Endodermal cell (in vitro differentiated cells): ENCODE results near the gene CELF4. TPM values are rescaled to one million over a fixed set of nuclear protein-coding genes. Genes with fewer than 3 reads are reported as not detected.

Source experiments
- DNase-seq: peaks from one replicate; pipeline ENCODE4 v3.0.0-alpha.2; 2017
- H3K27ac ChIP-seq: 2 replicates; pipeline ENCODE4 v1.5.1; 2013; ENCODE audit warnings: mild to moderate bottlenecking, low read depth, low read length, moderate library complexity
- H3K27me3 ChIP-seq: 2 replicates; pipeline ENCODE4 v1.6.1; 2013; ENCODE audit warnings: mild to moderate bottlenecking, low read length, moderate library complexity; ENCODE audit not compliant: insufficient read depth, control insufficient read depth, poor library complexity, severe bottlenecking
- H3K36me3 ChIP-seq: 2 replicates; pipeline ENCODE4 v1.7.0; 2013; ENCODE audit warnings: mild to moderate bottlenecking, low read length, moderate library complexity; ENCODE audit not compliant: control insufficient read depth, insufficient read depth
- H3K4me1 ChIP-seq: one replicate; pipeline ENCODE4 v1.7.0; 2013; ENCODE audit warnings: low read length; ENCODE audit not compliant: control insufficient read depth, insufficient read depth
- H3K4me3 ChIP-seq: 2 replicates; pipeline ENCODE4 v1.5.1; 2013; ENCODE audit warnings: mild to moderate bottlenecking, low read length, moderate library complexity
- H3K9ac ChIP-seq: 2 replicates; pipeline ENCODE4 v1.6.1; 2013; ENCODE audit warnings: mild to moderate bottlenecking, low read length, moderate library complexity; ENCODE audit not compliant: poor library complexity, severe bottlenecking; ENCODE audit errors: extremely low read depth
- H3K9me3 ChIP-seq: 2 replicates; pipeline ENCODE4 v1.6.1; 2013; ENCODE audit warnings: mild to moderate bottlenecking, low read length, moderate library complexity; ENCODE audit not compliant: control insufficient read depth
- H3K27ac Mint-ChIP-seq: 2 replicates; pipeline ENCODE4 v1.8.0; 2020; ENCODE audit warnings: mixed read lengths
- H3K27me3 Mint-ChIP-seq: 2 replicates; pipeline ENCODE4 v1.8.0; 2021; ENCODE audit warnings: mild to moderate bottlenecking, mixed read lengths; ENCODE audit not compliant: insufficient read depth
- H3K36me3 Mint-ChIP-seq: 2 replicates; pipeline ENCODE4 v1.8.0; 2020; ENCODE audit warnings: low read depth, mixed read lengths
- H3K4me1 Mint-ChIP-seq: 2 replicates; pipeline ENCODE4 v1.8.0; 2020; ENCODE audit warnings: mixed read lengths
- H3K4me3 Mint-ChIP-seq: 2 replicates; pipeline ENCODE4 v1.8.0; 2020; ENCODE audit warnings: mild to moderate bottlenecking, moderate library complexity, mixed read lengths
- H3K9me3 Mint-ChIP-seq: 2 replicates; pipeline ENCODE4 v1.8.0; 2020; ENCODE audit warnings: mild to moderate bottlenecking, mixed read lengths
- CTCF ChIP-seq: fragments of 200-600 bp; sonication (generic); conservative IDR thresholded peaks from 2 replicates; pipeline ENCODE4 v1.5.0; 2021; ENCODE audit warnings: antibody characterized with exemption, mild to moderate bottlenecking
- WGBS, 2 experiments: methylation state at CpG; one replicate each; pipeline versions ENCODE4 v1.1.5 to v1.1.7; 2013; ENCODE audit warnings: missing lambda C conversion rate in 2 of 2, mixed read lengths in 1 of 2; ENCODE audit not compliant: insufficient coverage in 1 of 2, insufficient read length in 1 of 2; 5-methylcytosine and 5-hydroxymethylcytosine counted together
- total RNA-seq, 2 donors: library from RNA; stranded (reverse); fragmentation: NEBNext Ultra II Directional in 1 of 2; extraction: Animal tissue kit (Norgen Biotek cat#: 25700) in 1 of 2; gene quantifications; 2 replicates in 1 of 2; 3 replicates in 1 of 2; pipeline ENCODE4 v1.2.1, GENCODE V29; 2021

Gene CELF4
- total RNA-seq, 2 donors from 2014 or later = 5.7 to 6.7 TPM

DNA sequence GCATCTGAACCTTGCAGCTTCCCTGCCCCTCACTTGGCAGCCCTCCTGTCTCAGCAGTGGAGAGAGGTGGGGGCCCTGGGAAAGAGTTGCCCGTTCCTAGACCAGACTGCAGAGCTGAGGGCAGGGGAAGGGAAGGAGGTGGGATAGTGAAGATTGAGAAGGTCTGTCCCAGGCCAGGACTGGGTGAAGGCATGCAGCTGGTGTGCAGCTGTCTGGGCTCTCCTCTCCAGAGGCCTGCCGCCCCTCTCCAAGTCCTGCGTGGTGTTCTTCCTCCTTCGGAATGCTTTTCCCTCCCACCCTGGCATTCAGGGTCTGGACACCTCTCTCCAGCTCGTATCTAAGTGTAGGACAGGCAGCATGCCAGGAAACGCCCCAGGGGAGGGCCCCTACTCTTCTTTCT lies 323.5 kb downstream of the CELF4 start:
- H3K9me3 ChIP-seq = no peaks in the 10 kb centered on the region
- Mint-ChIP-seq H3K9me3 (no peaks in the 10 kb centered on the region), H3K36me3 (peaks cover 4% of the 10 kb centered on the region), H3K27me3 (peaks cover 70% of the 10 kb centered on the region), H3K4me1 (peaks cover 15% of the 10 kb centered on the region), H3K4me3 (no peak overlapping the region), H3K27ac (no peak overlapping the region)
- peaks cover 79% of the 10 kb centered on the region for H3K27me3 ChIP-seq
- 90% methylated on average over 4 to 6 of the region's 6 CpGs for WGBS, 2 experiments
- TF ChIP-seq CTCF = no peak
- H3K27ac ChIP-seq = no peak overlapping the region
- no peak for DNase-seq
- no peak overlapping the region for H3K4me3 ChIP-seq
- H3K4me1 ChIP-seq = no peaks in the 10 kb centered on the region
- H3K36me3 ChIP-seq = no peaks in the 10 kb centered on the region
- no peak overlapping the region for H3K9ac ChIP-seq

GRCh38 chr18:37238282-37239108 lies 327.1 kb downstream of the CELF4 start:
- peak; percentile 23 for DNase-seq
- no peak overlapping the region for H3K27ac ChIP-seq
- no peak for TF ChIP-seq CTCF
- H3K27me3 Mint-ChIP-seq = peaks cover 71% of the 10 kb centered on the region
- no peak overlapping the region for H3K9ac ChIP-seq
- no peak overlapping the region for H3K27ac Mint-ChIP-seq
- 87 to 94% methylated on average over 4 to 6 of the region's 6 CpGs for WGBS, 2 experiments
- no peaks in the 10 kb centered on the region for H3K36me3 ChIP-seq
- H3K4me3 Mint-ChIP-seq = no peak overlapping the region
- peaks cover 13% of the 10 kb centered on the region for H3K4me1 Mint-ChIP-seq
- H3K9me3 ChIP-seq = no peaks in the 10 kb centered on the region
- no peak overlapping the region for H3K4me3 ChIP-seq
- peaks cover 86% of the 10 kb centered on the region for H3K27me3 ChIP-seq
- no peaks in the 10 kb centered on the region for H3K9me3 Mint-ChIP-seq
- H3K36me3 Mint-ChIP-seq = no peaks in the 10 kb centered on the region
- H3K4me1 ChIP-seq = peaks cover 4% of the 10 kb centered on the region

GRCh38 chr18:37235583-37235982 lies 330.0 kb downstream of the CELF4 start:
- Histone ChIP-seq H3K4me3 (no peak overlapping the region), H3K27ac (no peak overlapping the region), H3K27me3 (peaks cover 71% of the 10 kb centered on the region), H3K36me3 (no peaks in the 10 kb centered on the region), H3K9me3 (no peaks in the 10 kb centered on the region), H3K9ac (no peak overlapping the region), H3K4me1 (peaks cover 4% of the 10 kb centered on the region)
- peaks cover 17% of the 10 kb centered on the region for H3K4me1 Mint-ChIP-seq
- no peaks in the 10 kb centered on the region for H3K36me3 Mint-ChIP-seq
- H3K4me3 Mint-ChIP-seq = no peak overlapping the region
- peaks cover 56% of the 10 kb centered on the region for H3K27me3 Mint-ChIP-seq
- no peak overlapping the region for H3K27ac Mint-ChIP-seq
- no peak for DNase-seq
- H3K9me3 Mint-ChIP-seq = no peaks in the 10 kb centered on the region
- TF ChIP-seq CTCF = no peak
- 95 to 100% methylated on average over 1 to 2 of the region's 2 CpGs for WGBS, 2 experiments
